ENCODE measurements around the gene SKI. TPM values are rescaled to one million over a fixed set of nuclear protein-coding genes. Genes with fewer than 3 reads are reported as not detected.

SKI gene
- polyA plus RNA-seq, 5 donors = 48.9 to 83.3 (median 58.9) TPM

- no peak for DNase-seq
Measured at GRCh38 chr1:2304282-2304681, 76.2 kb downstream of the SKI start.

- no peak for DNase-seq
Measured at GRCh38 chr1:2304921-2305681, 77.0 kb downstream of the SKI start.

- DNase-seq = no peak
Measured at GRCh38 chr1:2306151-2306978, 78.2 kb downstream of the SKI start.

- no peak for DNase-seq
Measured at GRCh38 chr1:2307064-2307605, 79.0 kb downstream of the SKI start.

GRCh38 chr1:2307972-2308371 lies 79.9 kb downstream of the SKI start:
- no peak for DNase-seq

- no peak for DNase-seq
Measured at GRCh38 chr1:2308844-2309243, 80.7 kb downstream of the SKI start.

- no peak for DNase-seq
Measured at GRCh38 chr1:2310332-2311183, 82.4 kb downstream of the SKI start.

- peak in 1 of 2 donors; percentile 58 for DNase-seq
Measured at GRCh38 chr1:2311184-2312032, 83.3 kb downstream of the SKI start.

- DNase-seq = no peak
Measured at GRCh38 chr1:2312160-2312514, 84.0 kb downstream of the SKI start.

- DNase-seq = no peak
Measured at GRCh38 chr1:2312515-2313301, 84.6 kb downstream of the SKI start.

GRCh38 chr1:2313651-2314261 lies 85.6 kb downstream of the SKI start:
- no peak for DNase-seq

GRCh38 chr1:2314273-2314802 lies 86.2 kb downstream of the SKI start:
- peak; percentile 80 to 86 for DNase-seq

GRCh38 chr1:2314803-2315673 lies 86.9 kb downstream of the SKI start:
- DNase-seq = peak; percentile 66 to 80

GRCh38 chr1:2315674-2316450 lies 87.7 kb downstream of the SKI start:
- no peak for DNase-seq

GRCh38 chr1:2316451-2316961 lies 88.4 kb downstream of the SKI start:
- DNase-seq = no peak

GRCh38 chr1:2317230-2318065 lies 89.3 kb downstream of the SKI start:
- DNase-seq = no peak
